Measurements from ENCODE around the gene SOX15.

The SOX15 gene

DNA sequence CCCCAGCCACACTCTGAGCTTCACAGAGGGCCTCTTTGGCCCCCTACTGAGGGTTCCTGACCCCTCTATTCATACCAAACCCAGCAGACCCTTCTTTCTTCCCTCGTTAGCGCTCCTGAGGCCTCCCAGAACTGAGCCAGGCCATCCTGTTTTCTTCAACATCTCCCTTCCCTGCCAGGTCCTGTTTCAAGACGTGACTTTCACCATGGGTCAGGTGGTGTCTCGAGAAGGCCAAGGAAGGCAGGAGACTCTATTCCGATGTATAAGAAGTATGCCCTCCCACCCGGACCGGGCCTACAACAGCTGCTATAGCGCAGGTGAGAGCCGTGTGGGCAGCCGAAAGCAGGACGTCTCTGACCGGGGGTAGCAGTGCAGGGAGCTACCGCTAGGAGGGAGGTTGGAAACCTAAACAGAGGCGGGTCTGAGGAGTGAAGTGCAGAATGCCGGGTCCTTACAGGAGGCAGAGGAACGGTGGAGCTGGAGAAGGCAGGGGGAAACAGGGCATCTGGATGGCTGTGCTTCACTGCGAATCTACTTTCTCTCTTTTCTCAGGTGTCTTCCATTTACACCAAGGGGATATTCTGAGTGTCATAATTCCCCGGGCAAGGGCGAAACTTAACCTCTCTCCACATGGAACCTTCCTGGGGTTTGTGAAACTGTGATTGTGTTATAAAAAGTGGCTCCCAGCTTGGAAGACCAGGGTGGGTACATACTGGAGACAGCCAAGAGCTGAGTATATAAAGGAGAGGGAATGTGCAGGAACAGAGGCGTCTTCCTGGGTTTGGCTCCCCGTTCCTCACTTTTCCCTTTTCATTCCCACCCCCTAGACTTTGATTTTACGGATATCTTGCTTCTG is 29.5 kb downstream of the SOX15 start:
- peak; percentile 59 to 64 for DNase-seq (ENCODE audit: low spot score in 2 of 2)
- Mint-ChIP-seq H3K27me3 (no peaks in the 10 kb centered on the region), H3K36me3 (peaks cover 6% of the 10 kb centered on the region), H3K27ac (peak overlapping the region; percentile 99), H3K4me1 (peaks cover 47% of the 10 kb centered on the region), H3K4me3 (peak overlapping the region; percentile 98), H3K9me3 (no peaks in the 10 kb centered on the region)
- ATAC-seq (ENCODE audit: low read depth): peak; percentile 34

DNA sequence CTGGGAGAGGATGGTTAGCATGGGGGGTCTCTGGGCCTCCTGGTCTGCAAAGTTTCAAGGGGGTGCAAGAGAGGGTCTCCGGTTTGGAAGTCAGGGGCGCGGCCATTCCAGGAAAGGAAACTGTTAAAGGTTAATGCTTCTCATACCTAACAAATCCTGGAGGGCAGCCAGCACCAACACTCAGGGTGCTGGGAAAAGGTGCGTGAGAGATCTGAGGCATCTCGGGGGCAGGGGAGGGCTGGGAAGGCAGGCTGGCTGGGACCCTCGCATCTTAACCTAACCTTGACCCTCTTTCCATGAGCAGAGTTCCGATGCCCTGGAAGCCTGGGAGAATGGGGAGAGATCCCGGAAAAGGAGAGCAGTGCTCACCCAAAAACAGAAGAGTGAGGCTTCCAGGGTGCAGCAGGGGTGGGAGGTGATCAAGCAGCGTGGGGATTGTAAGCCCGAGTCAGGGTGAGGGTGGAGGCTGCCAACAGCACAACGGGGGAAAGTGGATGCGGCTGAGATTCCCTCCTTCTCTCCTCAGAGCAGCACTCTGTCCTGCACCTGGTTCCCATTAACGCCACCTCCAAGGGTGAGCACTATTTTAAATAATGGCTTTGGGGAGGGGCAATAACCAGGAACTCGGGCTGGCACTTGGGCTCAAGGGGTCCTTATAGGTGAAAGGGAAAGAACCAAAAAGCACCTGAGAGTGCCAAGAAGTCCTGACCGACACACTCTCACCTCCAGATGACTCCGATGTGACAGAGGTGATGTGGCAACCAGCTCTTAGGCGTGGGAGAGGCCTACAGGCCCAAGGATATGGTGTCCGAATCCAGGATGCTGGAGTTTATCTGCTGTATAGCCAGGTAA is 30.3 kb downstream of the SOX15 start:
- Mint-ChIP-seq H3K9me3 (no peaks in the 10 kb centered on the region), H3K27ac (peak overlapping the region; percentile 99), H3K4me3 (peak overlapping the region; percentile 98), H3K36me3 (peaks cover 5% of the 10 kb centered on the region), H3K4me1 (peaks cover 51% of the 10 kb centered on the region), H3K27me3 (no peaks in the 10 kb centered on the region)
- ATAC-seq (ENCODE audit: low read depth) (no peak), DNase-seq (ENCODE audit: low spot score in 2 of 2) (no peak)

DNA sequence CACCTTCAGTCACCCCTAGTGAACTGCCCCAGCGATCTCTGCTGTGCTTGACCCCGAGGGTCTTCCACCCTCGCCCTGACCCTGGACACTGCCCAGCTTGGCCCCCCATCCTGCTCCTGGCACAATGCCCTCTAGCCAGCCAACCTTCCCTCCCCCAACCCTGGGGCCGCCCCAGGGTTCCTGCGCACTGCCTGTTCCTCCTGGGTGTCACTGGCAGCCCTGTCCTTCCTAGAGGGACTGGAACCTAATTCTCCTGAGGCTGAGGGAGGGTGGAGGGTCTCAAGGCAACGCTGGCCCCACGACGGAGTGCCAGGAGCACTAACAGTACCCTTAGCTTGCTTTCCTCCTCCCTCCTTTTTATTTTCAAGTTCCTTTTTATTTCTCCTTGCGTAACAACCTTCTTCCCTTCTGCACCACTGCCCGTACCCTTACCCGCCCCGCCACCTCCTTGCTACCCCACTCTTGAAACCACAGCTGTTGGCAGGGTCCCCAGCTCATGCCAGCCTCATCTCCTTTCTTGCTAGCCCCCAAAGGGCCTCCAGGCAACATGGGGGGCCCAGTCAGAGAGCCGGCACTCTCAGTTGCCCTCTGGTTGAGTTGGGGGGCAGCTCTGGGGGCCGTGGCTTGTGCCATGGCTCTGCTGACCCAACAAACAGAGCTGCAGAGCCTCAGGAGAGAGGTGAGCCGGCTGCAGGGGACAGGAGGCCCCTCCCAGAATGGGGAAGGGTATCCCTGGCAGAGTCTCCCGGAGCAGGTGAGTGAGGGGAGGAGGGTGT is 31.2 kb downstream of the SOX15 start, which contains the start of gene TNFSF13:
Gene TNFSF13 (plus strand): TSS at position 207 of the 776 bp plus-strand sequence. CDS start 290 bp downstream, at position 497.
- peak within 1 kb of the TSS; percentile 86 for H3K4me3 Mint-ChIP-seq

GRCh38 chr17:7557775-7558543 is 31.9 kb downstream of the SOX15 start:
- Mint-ChIP-seq H3K4me1 (peaks cover 55% of the 10 kb centered on the region), H3K27me3 (no peaks in the 10 kb centered on the region), H3K4me3 (peak overlapping the region; percentile 86), H3K27ac (peak overlapping the region; percentile 99), H3K36me3 (peaks cover 5% of the 10 kb centered on the region), H3K9me3 (no peaks in the 10 kb centered on the region)
- ATAC-seq (ENCODE audit: low read depth): peak; percentile 15
- DNase-seq (ENCODE audit: low spot score in 2 of 2): peak in 1 of 2 donors; percentile 45

More for the DNA sequence above, 31.2 kb downstream of the SOX15 start, which contains the start of gene TNFSF13:
- no peaks in the 10 kb centered on the region for H3K27me3 Mint-ChIP-seq
- no peak for DNase-seq (ENCODE audit: low spot score in 2 of 2)
- H3K36me3 Mint-ChIP-seq: peaks cover 5% of the 10 kb centered on the region
- peaks cover 51% of the 10 kb centered on the region for H3K4me1 Mint-ChIP-seq
- no peak for ATAC-seq (ENCODE audit: low read depth)
- H3K9me3 Mint-ChIP-seq: no peaks in the 10 kb centered on the region
- H3K27ac Mint-ChIP-seq: peak within 1 kb of the TSS; percentile 99

DNA sequence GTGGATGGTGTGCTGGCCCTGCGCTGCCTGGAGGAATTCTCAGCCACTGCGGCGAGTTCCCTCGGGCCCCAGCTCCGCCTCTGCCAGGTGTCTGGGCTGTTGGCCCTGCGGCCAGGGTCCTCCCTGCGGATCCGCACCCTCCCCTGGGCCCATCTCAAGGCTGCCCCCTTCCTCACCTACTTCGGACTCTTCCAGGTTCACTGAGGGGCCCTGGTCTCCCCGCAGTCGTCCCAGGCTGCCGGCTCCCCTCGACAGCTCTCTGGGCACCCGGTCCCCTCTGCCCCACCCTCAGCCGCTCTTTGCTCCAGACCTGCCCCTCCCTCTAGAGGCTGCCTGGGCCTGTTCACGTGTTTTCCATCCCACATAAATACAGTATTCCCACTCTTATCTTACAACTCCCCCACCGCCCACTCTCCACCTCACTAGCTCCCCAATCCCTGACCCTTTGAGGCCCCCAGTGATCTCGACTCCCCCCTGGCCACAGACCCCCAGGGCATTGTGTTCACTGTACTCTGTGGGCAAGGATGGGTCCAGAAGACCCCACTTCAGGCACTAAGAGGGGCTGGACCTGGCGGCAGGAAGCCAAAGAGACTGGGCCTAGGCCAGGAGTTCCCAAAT is 32.6 kb downstream of the SOX15 start:
- H3K9me3 Mint-ChIP-seq: no peaks in the 10 kb centered on the region
- H3K4me1 Mint-ChIP-seq: peaks cover 55% of the 10 kb centered on the region
- peaks cover 5% of the 10 kb centered on the region for H3K36me3 Mint-ChIP-seq
- ATAC-seq (ENCODE audit: low read depth): no peak
- H3K27me3 Mint-ChIP-seq: no peaks in the 10 kb centered on the region
- DNase-seq (ENCODE audit: low spot score in 2 of 2): no peak
- H3K27ac Mint-ChIP-seq: peak overlapping the region; percentile 99
- H3K4me3 Mint-ChIP-seq: no peak overlapping the region

GRCh38 chr17:7556627-7557026 is 33.3 kb downstream of the SOX15 start:
- no peaks in the 10 kb centered on the region for H3K9me3 Mint-ChIP-seq
- H3K4me3 Mint-ChIP-seq: peak overlapping the region; percentile 2
- H3K27ac Mint-ChIP-seq: peak overlapping the region; percentile 24
- peaks cover 5% of the 10 kb centered on the region for H3K36me3 Mint-ChIP-seq
- no peaks in the 10 kb centered on the region for H3K27me3 Mint-ChIP-seq
- DNase-seq (ENCODE audit: low spot score in 2 of 2): no peak
- H3K4me1 Mint-ChIP-seq: peaks cover 57% of the 10 kb centered on the region
- no peak for ATAC-seq (ENCODE audit: low read depth)

DNA sequence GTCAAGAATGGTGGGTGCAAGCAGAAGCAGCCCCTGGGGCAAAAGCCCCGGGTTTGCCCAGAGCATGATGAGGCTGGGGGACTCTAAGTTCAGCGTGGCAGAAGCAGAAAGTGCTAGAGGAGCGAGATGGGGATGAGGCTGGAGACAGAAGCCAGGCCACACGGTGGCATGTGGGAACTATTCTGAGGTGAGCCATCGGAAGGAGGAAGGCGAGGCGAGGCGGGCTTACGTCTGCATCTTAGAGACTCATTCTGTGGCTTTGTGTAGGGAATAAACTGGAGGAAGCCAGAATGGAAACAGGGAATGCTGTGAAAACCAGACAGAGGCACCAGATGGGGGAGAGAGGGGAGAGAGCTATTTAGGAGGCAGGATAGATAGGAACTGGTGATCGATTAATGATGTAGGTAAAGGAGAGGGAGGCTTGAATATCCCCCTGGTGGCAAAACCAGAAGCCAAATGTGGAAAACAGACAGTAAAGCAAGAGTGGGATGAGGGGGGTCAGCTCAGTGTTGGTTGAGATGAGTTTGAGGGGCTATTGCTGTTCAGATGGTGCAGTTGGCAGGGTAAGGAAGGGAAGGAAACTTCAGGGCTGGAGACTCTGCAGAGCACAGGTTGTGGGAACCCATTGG is 34.5 kb downstream of the SOX15 start:
- Mint-ChIP-seq H3K36me3 (peaks cover 10% of the 10 kb centered on the region), H3K27ac (peak overlapping the region; percentile 43), H3K9me3 (no peaks in the 10 kb centered on the region), H3K27me3 (no peaks in the 10 kb centered on the region), H3K4me3 (no peak overlapping the region), H3K4me1 (peaks cover 54% of the 10 kb centered on the region)
- ATAC-seq (ENCODE audit: low read depth) (no peak), DNase-seq (ENCODE audit: low spot score in 2 of 2) (no peak)

- DNase-seq (ENCODE audit: low spot score in 2 of 2) (no peak), ATAC-seq (ENCODE audit: low read depth) (no peak)
- Mint-ChIP-seq H3K4me1 (peaks cover 48% of the 10 kb centered on the region), H3K4me3 (no peak overlapping the region), H3K9me3 (no peaks in the 10 kb centered on the region), H3K36me3 (peaks cover 10% of the 10 kb centered on the region), H3K27me3 (no peaks in the 10 kb centered on the region), H3K27ac (peak overlapping the region; percentile 67)
These were observed 36.5 kb downstream of the SOX15 start for GRCh38 chr17:7553356-7553755.

DNA sequence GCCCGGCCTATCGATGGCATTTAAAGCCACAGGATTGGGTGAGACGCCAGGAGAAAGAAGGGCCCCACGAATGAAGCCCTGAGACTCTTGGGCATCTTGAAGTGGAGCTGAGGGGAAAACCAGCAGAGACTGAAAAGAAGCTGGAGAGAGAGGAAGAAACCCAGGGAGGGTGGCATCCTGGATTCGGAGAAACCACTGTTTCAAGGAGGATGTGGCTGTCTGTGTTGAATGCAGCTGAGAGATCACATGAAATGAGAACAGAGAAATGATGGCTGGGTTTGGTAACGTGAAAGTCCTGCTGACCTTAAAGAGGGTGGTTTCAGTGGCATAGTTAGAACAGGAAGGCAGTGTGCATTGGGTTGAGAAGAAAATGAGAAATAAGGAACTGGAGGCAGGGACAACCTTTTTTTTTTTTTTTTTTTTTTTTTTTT is 37.3 kb downstream of the SOX15 start:
- H3K4me3 Mint-ChIP-seq: peak overlapping the region; percentile 27
- DNase-seq (ENCODE audit: low spot score in 2 of 2) (peak in 1 of 2 donors; percentile 56), ATAC-seq (ENCODE audit: low read depth) (peak; percentile 87)
- H3K9me3 Mint-ChIP-seq: no peaks in the 10 kb centered on the region
- peaks cover 49% of the 10 kb centered on the region for H3K4me1 Mint-ChIP-seq
- peaks cover 10% of the 10 kb centered on the region for H3K36me3 Mint-ChIP-seq
- H3K27ac Mint-ChIP-seq: peak overlapping the region; percentile 67
- no peaks in the 10 kb centered on the region for H3K27me3 Mint-ChIP-seq

GRCh38 chr17:7551396-7551795 is 38.5 kb downstream of the SOX15 start:
- peaks cover 10% of the 10 kb centered on the region for H3K36me3 Mint-ChIP-seq
- no peak for DNase-seq (ENCODE audit: low spot score in 2 of 2)
- no peak overlapping the region for H3K4me3 Mint-ChIP-seq

DNA sequence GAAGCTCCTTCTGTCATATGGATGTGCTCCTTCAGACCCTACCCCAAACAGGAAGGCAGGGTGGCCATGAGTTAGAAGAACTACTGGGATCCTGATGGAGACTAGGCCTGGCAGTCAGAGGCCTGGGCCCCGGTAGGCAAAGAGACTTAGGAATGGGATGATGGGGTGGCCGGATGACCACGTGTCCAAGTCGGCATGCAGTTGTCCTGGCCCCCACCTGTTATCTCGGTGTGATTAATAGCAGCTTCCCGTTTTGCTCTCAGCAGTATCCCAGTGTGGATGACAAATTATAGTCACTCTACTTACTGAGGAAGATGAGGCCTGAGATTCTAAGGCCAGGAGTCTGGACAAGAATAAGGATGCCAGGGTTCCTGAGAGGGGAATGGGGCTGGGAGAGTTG is 39.5 kb downstream of the SOX15 start:
- peak overlapping the region; percentile 52 for H3K27ac Mint-ChIP-seq
- no peaks in the 10 kb centered on the region for H3K27me3 Mint-ChIP-seq
- H3K4me1 Mint-ChIP-seq: peaks cover 41% of the 10 kb centered on the region
- ATAC-seq (ENCODE audit: low read depth): no peak
- no peaks in the 10 kb centered on the region for H3K9me3 Mint-ChIP-seq
- H3K36me3 Mint-ChIP-seq: peaks cover 8% of the 10 kb centered on the region
- DNase-seq (ENCODE audit: low spot score in 2 of 2): no peak
- H3K4me3 Mint-ChIP-seq: no peak overlapping the region

More at GRCh38 chr17:7551396-7551795, 38.5 kb downstream of the SOX15 start:
- Mint-ChIP-seq H3K27me3 (no peaks in the 10 kb centered on the region), H3K4me1 (peaks cover 46% of the 10 kb centered on the region), H3K27ac (peak overlapping the region; percentile 67), H3K9me3 (no peaks in the 10 kb centered on the region)
- ATAC-seq (ENCODE audit: low read depth): no peak

GRCh38 chr17:7549401-7550055 is 40.4 kb downstream of the SOX15 start:
- ATAC-seq (ENCODE audit: low read depth) (peak; percentile 41), DNase-seq (ENCODE audit: low spot score in 2 of 2) (peak in 1 of 2 donors; percentile 46)
- no peaks in the 10 kb centered on the region for H3K27me3 Mint-ChIP-seq
- H3K36me3 Mint-ChIP-seq: peaks cover 5% of the 10 kb centered on the region
- peaks cover 38% of the 10 kb centered on the region for H3K4me1 Mint-ChIP-seq
- H3K4me3 Mint-ChIP-seq: peak overlapping the region; percentile 80
- no peaks in the 10 kb centered on the region for H3K9me3 Mint-ChIP-seq
- peak overlapping the region; percentile 52 for H3K27ac Mint-ChIP-seq
